Esophagus muscularis mucosa (tissue), 4 donors: ENCODE results near the gene PCDHGB1. TPM values are rescaled to one million over a fixed set of nuclear protein-coding genes. Genes with fewer than 3 reads are reported as not detected.
"Not testable (repeated sequence)": the region's sequence is repeated elsewhere in the genome, so short reads cannot be mapped to it uniquely, and the experiment has no call there.

Experiments
- DNase-seq: peaks from one replicate; pipeline ENCODE4 v3.0.0-alpha.2; 2017; ENCODE audit errors: extremely low spot score
- H3K27ac ChIP-seq, 4 donors: fragments of 200-600 bp; sonication (generic); replicated peaks in 1 of 4; 1 replicate in 3 of 4; 2 replicates in 1 of 4; pipeline ENCODE4 v1.5.1; 2016 to 2019; ENCODE audit warnings: mild to moderate bottlenecking in 1 of 4
- H3K27me3 ChIP-seq, 4 donors: fragments of 200-600 bp; sonication (generic); one replicate each; pipeline versions ENCODE4 v1.5.1 to v1.6.0; 2016 to 2019
- H3K36me3 ChIP-seq, 4 donors: fragments of 200-600 bp; sonication (generic); one replicate each; pipeline ENCODE4 v1.5.1; 2016 to 2019
- H3K4me1 ChIP-seq, 4 donors: fragments of 200-600 bp; sonication (generic); one replicate each; pipeline ENCODE4 v1.5.1; 2016 to 2019
- H3K4me3 ChIP-seq, 4 donors: fragments of 200-600 bp; sonication (generic); 1 replicate in 2 of 4; 2 replicates in 2 of 4; pipeline ENCODE4 v1.5.1; 2016 to 2019; ENCODE audit warnings: mild to moderate bottlenecking in 4 of 4, moderate library complexity in 1 of 4
- H3K9me3 ChIP-seq, 4 donors: fragments of 200-600 bp; sonication (generic); 1 replicate in 3 of 4; 2 replicates in 1 of 4; pipeline ENCODE4 v1.5.1; 2016 to 2019
- CTCF ChIP-seq, 3 experiments: fragments of 200-600 bp in 2 of 3; fragments of 450-650 bp in 1 of 3; sonication (generic) in 2 of 3; IDR thresholded peaks; one replicate each; pipeline ENCODE4 v1.5.1; 2017 to 2019; ENCODE audit warnings: antibody characterized with exemption in 3 of 3, mild to moderate bottlenecking in 2 of 3, moderate library complexity in 1 of 3
- EP300 ChIP-seq: sonication (generic); formaldehyde crosslinking; IDR thresholded peaks from one replicate; pipeline ENCODE4 v1.6.1; 2017; ENCODE audit warnings: antibody characterized with exemption
- POLR2A ChIP-seq: fragments of 450-650 bp; IDR thresholded peaks from one replicate; pipeline ENCODE4 v1.6.1; 2017; ENCODE audit warnings: antibody characterized with exemption, moderate library complexity, mild to moderate bottlenecking, low read depth
- POLR2AphosphoS5 ChIP-seq, 2 donors: sonication (generic); formaldehyde crosslinking; IDR thresholded peaks; one replicate each; pipeline ENCODE4 v1.6.1; 2017; ENCODE audit warnings: antibody characterized with exemption in 2 of 2
- WGBS: methylation state at CpG from one replicate; pipeline ENCODE4 v1.1.5; 2018; 5-methylcytosine and 5-hydroxymethylcytosine counted together
- intact Hi-C: fragments of 100-400 bp; cut with DNase I; formaldehyde crosslinking; loops from one replicate; pipeline ENCODE4 v1.15.1; 2023
- total RNA-seq, 4 donors: library from RNA; depleted of rRNA; stranded (reverse); fragments of >200 nt; gene quantifications; one replicate each; pipeline versions ENCODE4 v1.1.0 to v1.2.1, GENCODE V29; 2016

The PCDHGB1 gene
- total RNA-seq, 4 donors from 2014 or later, result 2.7 to 5.1 (median 3.0) TPM

- intact Hi-C loops, result no loop called here
- no peak for DNase-seq
- Histone ChIP-seq H3K4me3 (no peak overlapping the region), H3K27me3 (peaks cover 0 to 50% (median 0%) of the 10 kb centered on the region in 4 donors), H3K36me3 (no peaks in the 10 kb centered on the region), H3K27ac (no peak overlapping the region), H3K4me1 (no peaks in the 10 kb centered on the region), H3K9me3 (peaks cover 0 to 98% (median 78%) of the 10 kb centered on the region in 4 donors)
- TF ChIP-seq POLR2A (no peak), CTCF (IDR thresholded peaks at IDR 0.05) (no peak), EP300 (no peak), POLR2AphosphoS5 (IDR thresholded peaks at IDR 0.05) (no peak)
- WGBS, result 39% methylated on average over 13 of the region's 20 CpGs
These were observed 4.6 kb upstream of the PCDHGB1 start for GRCh38 chr5:141345327-141345726.

- peaks cover 0 to 98% (median 80%) of the 10 kb centered on the region in 4 donors for H3K9me3 ChIP-seq
- H3K36me3 ChIP-seq, H3K4me1 ChIP-seq, H3K4me3 ChIP-seq, DNase-seq, intact Hi-C loops, H3K27ac ChIP-seq: not testable (repeated sequence)
- WGBS, result 46% methylated on average over 8 of the region's 35 CpGs
- H3K27me3 ChIP-seq, result peaks cover 0 to 48% (median 0%) of the 10 kb centered on the region in 4 donors
These were observed 3.9 kb upstream of the PCDHGB1 start for GRCh38 chr5:141346017-141346416.

- no peak for TF ChIP-seq POLR2AphosphoS5 (IDR thresholded peaks at IDR 0.05)
- no CpG with 5 or more reads among the region's 36 CpGs for WGBS
- Histone ChIP-seq H3K27ac (no peak overlapping the region), H3K27me3 (peaks cover 0 to 29% (median 3%) of the 10 kb centered on the region in 4 donors), H3K4me3 (no peak overlapping the region), H3K36me3 (no peaks in the 10 kb centered on the region), H3K4me1 (no peaks in the 10 kb centered on the region), H3K9me3 (peaks cover 4 to 96% (median 88%) of the 10 kb centered on the region in 4 donors)
- intact Hi-C loops, result loop anchor here (10.0 kb wide), 1 partner anchor 213 kb away; no protein-coding TSS in a partner anchor
- no peak for DNase-seq
These were observed 1.7 kb downstream of the PCDHGB1 start for GRCh38 chr5:141351591-141351990.

- peaks cover 10 to 98% (median 95%) of the 10 kb centered on the region in 4 donors for H3K9me3 ChIP-seq
- WGBS, result 16% methylated on average over 13 of the region's 29 CpGs
- intact Hi-C loops, result loop anchor here (10.0 kb wide), 1 partner anchor 210 kb away; no protein-coding TSS in a partner anchor
- peaks cover 0 to 23% (median 3%) of the 10 kb centered on the region in 4 donors for H3K27me3 ChIP-seq
- TF ChIP-seq CTCF (IDR thresholded peaks at IDR 0.05) (peak; percentile 30 to 33 (median 32)), POLR2AphosphoS5 (IDR thresholded peaks at IDR 0.05) (no peak)
- peak within 1 kb of the TSS; percentile 21 to 48 (median 43) for H3K4me3 ChIP-seq
- H3K36me3 ChIP-seq, result no peaks in the 10 kb centered on the region
- no peak for DNase-seq
- H3K27ac ChIP-seq, result no peak within 1 kb of the TSS
- H3K4me1 ChIP-seq, result no peaks in the 10 kb centered on the region
These were observed 5.1 kb downstream of the PCDHGB1 start, which contains the start of gene PCDHGA4 for GRCh38 chr5:141354900-141355469. PCDHGA4 (plus strand) TSS chr5:141355021; CDS start chr5:141355108, 87 bp downstream.

- Histone ChIP-seq H3K27me3 (peaks cover 0 to 22% (median 3%) of the 10 kb centered on the region in 4 donors), H3K36me3 (no peaks in the 10 kb centered on the region), H3K4me3 (peak overlapping the region; percentile 21 to 48 (median 43)), H3K27ac (no peak overlapping the region), H3K4me1 (no peaks in the 10 kb centered on the region), H3K9me3 (peaks cover 10 to 98% (median 95%) of the 10 kb centered on the region in 4 donors)
- WGBS, result 48% methylated on average over 24 of the region's 24 CpGs
- no peak for TF ChIP-seq CTCF (IDR thresholded peaks at IDR 0.05)
- TF ChIP-seq EP300, result no peak
- TF ChIP-seq POLR2A, result no peak
- no peak for TF ChIP-seq POLR2AphosphoS5 (IDR thresholded peaks at IDR 0.05)
- DNase-seq, result no peak
- intact Hi-C loops, result loop anchor here (10.0 kb wide), 1 partner anchor 209 kb away; no protein-coding TSS in a partner anchor
These were observed 5.7 kb downstream of the PCDHGB1 start for GRCh38 chr5:141355641-141356040.
